HCT116 (cell line): ENCODE results near the gene S100A13. TPM values are rescaled to one million over a fixed set of nuclear protein-coding genes. Genes with fewer than 3 reads are reported as not detected.

Source experiments
- ATAC-seq: fragments of 200-7000 bp; cut with Tn5 transposase; 2 replicates; pipeline ENCODE4 v1.9.1; 2020; ENCODE audit warnings: mild to moderate bottlenecking, moderate library complexity
- BruUV-seq: library from RNA; stranded (reverse); fragments of 400-500 nt; replicated peaks from 2 replicates; lab custom pipeline; 2021; lab: Mats Ljungman, UMichigan
- CTCF ChIA-PET: fragments of 300-600 bp; sonication (Branson Sonifier 250); formaldehyde crosslinking; loops from one replicate; lab custom pipeline; 2021; ENCODE audit warnings: antibody characterized with exemption; lab: Charles Lee
- POLR2A ChIA-PET: fragments of 300-600, 350-600 bp; sonication (Branson Sonifier 250); formaldehyde crosslinking; loops from one replicate; lab custom pipeline; 2021; ENCODE audit warnings: antibody characterized with exemption; lab: Charles Lee
- RAD21 ChIA-PET, 2 experiments: fragments of 300-600 bp; sonication (Branson Sonifier 250); formaldehyde crosslinking; loops; one replicate each; lab custom pipeline; 2023; ENCODE audit warnings: low total read pairs in 2 of 2; ENCODE audit not compliant: uncharacterized antibody in 2 of 2, unreplicated experiment in 2 of 2, low non-redundant PET in 1 of 2; lab: Charles Lee
- DNase-seq: peaks from one replicate; pipeline ENCODE4 v3.0.0-alpha.2; 2010; ENCODE audit warnings: low read depth, low spot score
- H2AFZ ChIP-seq: fragments of 200-600 bp; shearing (Covaris generic), sonication (generic); 2 replicates; pipeline ENCODE4 v1.6.1; 2017; ENCODE audit warnings: low read depth, mixed run types, mixed read lengths, antibody characterized with exemption, low read length; ENCODE audit not compliant: poor library complexity, severe bottlenecking
- H3K27ac ChIP-seq: 2 replicates; pipeline ENCODE4 v1.5.1; 2012; ENCODE audit warnings: low read depth, low read length
- H3K27me3 ChIP-seq: fragments of 200-600 bp; sonication (generic); 2 replicates; pipeline ENCODE4 v1.6.1; 2016; ENCODE audit warnings: mixed run types, low read length, mixed read lengths; ENCODE audit not compliant: insufficient read depth
- H3K36me3 ChIP-seq, 2 experiments: fragments of 200-500 bp in 1 of 2; fragments of 200-600 bp in 1 of 2; sonication (Bioruptor generic) in 1 of 2; sonication (generic) in 1 of 2; 2 replicates each; pipeline versions ENCODE4 v1.5.1 to v1.6.1; 2014 to 2016; ENCODE audit warnings: low read length in 2 of 2, inconsistent platforms in 1 of 2, mixed read lengths in 1 of 2, mixed run types in 1 of 2; ENCODE audit not compliant: insufficient read depth in 2 of 2, control insufficient read depth in 1 of 2
- H3K4me1 ChIP-seq, 2 experiments: fragments of 200-600 bp in 1 of 2; sonication (generic) in 1 of 2; 2 replicates each; pipeline versions ENCODE4 v1.5.1 to v1.6.1; 2012 to 2017; ENCODE audit warnings: low read length in 2 of 2, inconsistent platforms in 1 of 2, mild to moderate bottlenecking in 1 of 2, mixed read lengths in 1 of 2, mixed run types in 1 of 2, moderate library complexity in 1 of 2; ENCODE audit not compliant: insufficient read depth in 2 of 2, control insufficient read depth in 1 of 2
- H3K4me2 ChIP-seq: fragments of 200-600 bp; sonication (generic); 2 replicates; pipeline ENCODE4 v1.6.1; 2017; ENCODE audit warnings: mixed run types, low read length, mixed read lengths
- H3K4me3 ChIP-seq, 2 experiments: fragments of 200-600 bp in 1 of 2; sonication (generic) in 1 of 2; replicated peaks in 1 of 2; 2 replicates each; pipeline ENCODE4 v1.5.1; 2011 to 2016; ENCODE audit warnings: low read length in 2 of 2, control low read depth in 1 of 2, low read depth in 1 of 2, mild to moderate bottlenecking in 1 of 2, mixed read lengths in 1 of 2, mixed run types in 1 of 2
- H3K79me2 ChIP-seq: fragments of 200-600 bp; sonication (generic); 2 replicates; pipeline ENCODE4 v1.6.1; 2017; ENCODE audit warnings: mild to moderate bottlenecking, mixed run types, low read length, moderate library complexity, mixed read lengths; ENCODE audit not compliant: insufficient read depth
- H3K9ac ChIP-seq: fragments of 200-600 bp; sonication (generic); 2 replicates; pipeline ENCODE4 v1.6.1; 2016; ENCODE audit warnings: low read length, mixed read lengths
- H3K9me2 ChIP-seq: fragments of 200-600 bp; sonication (generic), shearing (Covaris generic); 2 replicates; pipeline ENCODE4 v1.6.1; 2017; ENCODE audit warnings: mixed run types, mild to moderate bottlenecking, moderate library complexity; ENCODE audit not compliant: insufficient read depth
- H3K9me3 ChIP-seq, 2 experiments: fragments of 200-500 bp in 1 of 2; fragments of 200-600 bp in 1 of 2; sonication (Bioruptor generic) in 1 of 2; sonication (generic) in 1 of 2; 2 replicates each; pipeline ENCODE4 v1.6.1; 2014 to 2017; ENCODE audit warnings: low read length in 2 of 2, mixed read lengths in 2 of 2, inconsistent platforms in 1 of 2, low read depth in 1 of 2, mild to moderate bottlenecking in 1 of 2, mixed run types in 1 of 2, moderate library complexity in 1 of 2; ENCODE audit not compliant: control insufficient read depth in 1 of 2, insufficient read depth in 1 of 2
- H4K20me1 ChIP-seq: fragments of 200-600 bp; sonication (generic), shearing (Covaris generic); 2 replicates; pipeline ENCODE4 v1.6.1; 2017; ENCODE audit warnings: mixed run types, mild to moderate bottlenecking, moderate library complexity; ENCODE audit not compliant: insufficient read depth
- CEBPB ChIP-seq: IDR thresholded peaks from 2 replicates; pipeline ENCODE4 v1.6.1; 2012; ENCODE audit warnings: low read depth
- CTCF ChIP-seq, 3 experiments: fragments of 200-600 bp in 1 of 3; sonication (generic) in 1 of 3; IDR thresholded peaks in 2 of 3; conservative IDR thresholded peaks in 1 of 3; 2 replicates each; pipeline ENCODE4 v1.5.1; 2012 to 2017; ENCODE audit warnings: low read depth in 2 of 3, low read length in 2 of 3, antibody characterized with exemption in 1 of 3, borderline replicate concordance in 1 of 3, control low read depth in 1 of 3, mild to moderate bottlenecking in 1 of 3, mixed read lengths in 1 of 3, mixed run types in 1 of 3, moderate library complexity in 1 of 3; ENCODE audit not compliant: insufficient read depth in 1 of 3
- EGR1 ChIP-seq: IDR thresholded peaks from 2 replicates; pipeline ENCODE4 v1.6.1; 2012; ENCODE audit warnings: low read depth
- EZH2 ChIP-seq: fragments of 200-600 bp; sonication (generic); IDR thresholded peaks from 2 replicates; pipeline ENCODE4 v1.6.1; 2017; ENCODE audit warnings: antibody characterized with exemption, mixed run types
- FOSL1 ChIP-seq: IDR thresholded peaks from 2 replicates; pipeline ENCODE4 v1.6.1; 2012; ENCODE audit warnings: low read depth
- JUND ChIP-seq: IDR thresholded peaks from 2 replicates; pipeline ENCODE4 v1.6.1; 2012
- POLR2AphosphoS5 ChIP-seq: IDR thresholded peaks from 2 replicates; pipeline ENCODE4 v1.6.1; 2011; ENCODE audit warnings: mild to moderate bottlenecking, low read depth, low read length, moderate library complexity
- RAD21 ChIP-seq: IDR thresholded peaks from 2 replicates; pipeline ENCODE4 v1.6.1; 2012; ENCODE audit warnings: low read depth, mild to moderate bottlenecking
- TCF7L2 ChIP-seq: IDR thresholded peaks from 2 replicates; pipeline ENCODE4 v1.7.0; 2011; ENCODE audit warnings: borderline replicate concordance, inconsistent platforms; ENCODE audit not compliant: insufficient read depth, insufficient read length; ENCODE audit errors: extremely low read depth
- YY1 ChIP-seq: IDR thresholded peaks from 2 replicates; pipeline ENCODE4 v1.6.1; 2011; ENCODE audit warnings: low read length, low read depth, moderate library complexity, mild to moderate bottlenecking; ENCODE audit not compliant: insufficient replicate concordance; ENCODE audit errors: extremely low read depth
- ZNF274 ChIP-seq: fragments of 200-500 bp; sonication (Bioruptor generic); IDR thresholded peaks from 2 replicates; pipeline ENCODE4 v1.6.1; 2014; ENCODE audit warnings: mild to moderate bottlenecking, low read depth, low read length, inconsistent platforms
- intact Hi-C: fragments of 100-400 bp; cut with micrococcal nuclease; formaldehyde crosslinking; loops from 2 replicates; pipeline ENCODE4 v1.10.0; 2022
- total RNA-seq: library from RNA; stranded (reverse); gene quantifications from one replicate; pipeline ENCODE4 v1.2.1, GENCODE V29; 2021; ENCODE audit not compliant: unreplicated experiment
- TF ChIP-seq, protein P1 (sequence below): IDR thresholded peaks from 2 replicates; pipeline ENCODE4 v1.6.1; 2012
- TF ChIP-seq, protein P2 (sequence below): IDR thresholded peaks from 2 replicates; pipeline ENCODE4 v1.6.1; 2012; ENCODE audit warnings: low read depth

The S100A13 gene
- total RNA-seq, 1 experiment from 2014 or later = 143 TPM

- no peak overlapping the region for H3K9ac ChIP-seq
- BruUV-seq = no TSS peak
- no peak overlapping the region for H3K27ac ChIP-seq
- POLR2A ChIA-PET = interaction anchor here (1.2 kb wide), 1 partner anchor 13 kb away, joined by 3 read pairs; the partner anchor contains the start of gene CHTOP
- peaks cover 41 to 44% of the 10 kb centered on the region in 2 experiments for H3K36me3 ChIP-seq
- H3K4me2 ChIP-seq = no peak overlapping the region
- no peak overlapping the region for H3K4me3 ChIP-seq
- no peaks in the 10 kb centered on the region for H3K27me3 ChIP-seq
- H3K9me3 ChIP-seq = no peaks in the 10 kb centered on the region
- peak; percentile 17 for ATAC-seq
- peaks cover 6% of the 10 kb centered on the region; the same call in 1 of the 2 replicates for H4K20me1 ChIP-seq
- no peaks in the 10 kb centered on the region for H3K9me2 ChIP-seq
- peak; percentile 42 for TF ChIP-seq POLR2AphosphoS5
- no peak for TF ChIP-seq EGR1
- intact Hi-C loops = no loop called here
- RAD21 ChIA-PET = no interaction called here
- H2AFZ ChIP-seq = no peak overlapping the region
- peaks cover 0 to 4% of the 10 kb centered on the region in 2 experiments; a peak in 2 of 4 replicates for H3K4me1 ChIP-seq
- H3K79me2 ChIP-seq = peaks cover 33% of the 10 kb centered on the region
- CTCF ChIA-PET = interaction anchor here (1.6 kb wide), 1 partner anchor 74 kb away, joined by 4 read pairs; no protein-coding TSS in a partner anchor
- DNase-seq = no peak
These were observed 19.5 kb upstream of the S100A13 start for GRCh38 chr1:153646672-153647345.

GRCh38 chr1:153643816-153644215, 16.5 kb upstream of the S100A13 start:
- BruUV-seq = no TSS peak
- no peak overlapping the region for H3K9ac ChIP-seq
- intact Hi-C loops = no loop called here
- no peaks in the 10 kb centered on the region for H3K9me2 ChIP-seq
- H3K27ac ChIP-seq = no peak overlapping the region
- H3K36me3 ChIP-seq = peaks cover 70 to 72% of the 10 kb centered on the region in 2 experiments
- ATAC-seq = no peak
- ChIA-PET CTCF (interaction anchor here (0.8 to 1.3 kb wide), 2 partner anchors 72 to 111 kb away, joined by 3 to 4 read pairs; no protein-coding TSS in a partner anchor), POLR2A (interaction anchor here (2.9 to 3.0 kb wide), 2 partner anchors 10 to 17 kb away, joined by 8 to 27 read pairs; partner anchors contain the start of genes CHTOP and S100A13), RAD21 (no interaction called here)
- no peaks in the 10 kb centered on the region for H3K27me3 ChIP-seq
- H3K4me1 ChIP-seq = peaks cover 0 to 4% of the 10 kb centered on the region in 2 experiments; a peak in 1 of 4 replicates
- no peak for DNase-seq
- peaks cover 6% of the 10 kb centered on the region; the same call in 1 of the 2 replicates for H4K20me1 ChIP-seq
- H3K9me3 ChIP-seq = no peaks in the 10 kb centered on the region
- no peak overlapping the region for H3K4me3 ChIP-seq
- H3K79me2 ChIP-seq = peaks cover 63% of the 10 kb centered on the region
- H3K4me2 ChIP-seq = no peak overlapping the region
- H2AFZ ChIP-seq = no peak overlapping the region
- TF ChIP-seq EZH2 = no peak
- TF ChIP-seq, protein P1, sequence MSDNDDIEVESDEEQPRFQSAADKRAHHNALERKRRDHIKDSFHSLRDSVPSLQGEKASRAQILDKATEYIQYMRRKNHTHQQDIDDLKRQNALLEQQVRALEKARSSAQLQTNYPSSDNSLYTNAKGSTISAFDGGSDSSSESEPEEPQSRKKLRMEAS = no peak
- TF ChIP-seq RAD21 = no peak
- TF ChIP-seq CTCF (IDR thresholded peaks at IDR 0.05 in 2 of 3, conservative IDR thresholded peaks at IDR 0.05 in 1 of 3; ENCODE audit: borderline replicate concordance in 1 of 3, insufficient read depth in 1 of 3, low read depth in 2 of 3, low read length in 2 of 3) = no peak
- no peak for TF ChIP-seq YY1
- no peak for TF ChIP-seq JUND
- TF ChIP-seq, protein P2, sequence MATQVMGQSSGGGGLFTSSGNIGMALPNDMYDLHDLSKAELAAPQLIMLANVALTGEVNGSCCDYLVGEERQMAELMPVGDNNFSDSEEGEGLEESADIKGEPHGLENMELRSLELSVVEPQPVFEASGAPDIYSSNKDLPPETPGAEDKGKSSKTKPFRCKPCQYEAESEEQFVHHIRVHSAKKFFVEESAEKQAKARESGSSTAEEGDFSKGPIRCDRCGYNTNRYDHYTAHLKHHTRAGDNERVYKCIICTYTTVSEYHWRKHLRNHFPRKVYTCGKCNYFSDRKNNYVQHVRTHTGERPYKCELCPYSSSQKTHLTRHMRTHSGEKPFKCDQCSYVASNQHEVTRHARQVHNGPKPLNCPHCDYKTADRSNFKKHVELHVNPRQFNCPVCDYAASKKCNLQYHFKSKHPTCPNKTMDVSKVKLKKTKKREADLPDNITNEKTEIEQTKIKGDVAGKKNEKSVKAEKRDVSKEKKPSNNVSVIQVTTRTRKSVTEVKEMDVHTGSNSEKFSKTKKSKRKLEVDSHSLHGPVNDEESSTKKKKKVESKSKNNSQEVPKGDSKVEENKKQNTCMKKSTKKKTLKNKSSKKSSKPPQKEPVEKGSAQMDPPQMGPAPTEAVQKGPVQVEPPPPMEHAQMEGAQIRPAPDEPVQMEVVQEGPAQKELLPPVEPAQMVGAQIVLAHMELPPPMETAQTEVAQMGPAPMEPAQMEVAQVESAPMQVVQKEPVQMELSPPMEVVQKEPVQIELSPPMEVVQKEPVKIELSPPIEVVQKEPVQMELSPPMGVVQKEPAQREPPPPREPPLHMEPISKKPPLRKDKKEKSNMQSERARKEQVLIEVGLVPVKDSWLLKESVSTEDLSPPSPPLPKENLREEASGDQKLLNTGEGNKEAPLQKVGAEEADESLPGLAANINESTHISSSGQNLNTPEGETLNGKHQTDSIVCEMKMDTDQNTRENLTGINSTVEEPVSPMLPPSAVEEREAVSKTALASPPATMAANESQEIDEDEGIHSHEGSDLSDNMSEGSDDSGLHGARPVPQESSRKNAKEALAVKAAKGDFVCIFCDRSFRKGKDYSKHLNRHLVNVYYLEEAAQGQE = no peak
- TF ChIP-seq CEBPB = no peak
- TF ChIP-seq TCF7L2 = no peak
- no peak for TF ChIP-seq FOSL1
- no peak for TF ChIP-seq ZNF274
